ENCODE data around the gene CPSF7. TPM values are rescaled to one million over a fixed set of nuclear protein-coding genes. Genes with fewer than 3 reads are reported as not detected.

Gene CPSF7
- total RNA-seq, 1 experiment from 2014 or later, result 145 TPM

DNA sequence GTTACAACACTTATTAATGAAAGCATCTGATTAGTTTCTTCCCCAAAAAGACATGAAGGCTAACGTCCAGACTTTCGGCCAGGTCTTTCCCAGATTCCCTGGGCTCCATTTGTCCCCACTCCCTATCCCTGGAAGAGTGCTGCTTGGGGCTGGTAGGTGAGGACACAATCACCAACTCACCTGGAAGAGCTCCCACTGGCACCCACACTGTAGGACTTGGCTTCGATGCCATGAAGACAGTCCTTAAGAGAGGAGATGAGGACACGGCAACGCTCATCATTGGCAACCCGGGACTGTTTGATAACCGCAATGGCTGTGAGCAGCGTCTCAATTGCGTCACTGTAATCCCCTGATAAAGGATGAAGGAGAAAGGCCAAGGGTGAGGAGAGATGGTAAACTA is 18.2 kb downstream of the CPSF7 start:
- WGBS (ENCODE audit: extremely low coverage, insufficient read length, low lambda C conversion rate), result no CpG with 5 or more reads among the region's 9 CpGs
- Histone ChIP-seq H4K8ac (replicated peaks; ENCODE audit: insufficient read length, low read depth, low read length) (no peak overlapping the region), H3K4me2 (ENCODE audit: insufficient read depth, insufficient read length, low read length) (no peak overlapping the region), H2BK20ac (ENCODE audit: low read depth, low read length, poor library complexity, severe bottlenecking) (no peak overlapping the region), H3K27me3 (ENCODE audit: insufficient read depth, low read length) (no peaks in the 10 kb centered on the region), H3K27ac (ENCODE audit: insufficient read length, low read depth, low read length) (no peak overlapping the region), H3K79me2 (ENCODE audit: insufficient read depth, low read length) (no peaks in the 10 kb centered on the region), H4K91ac (ENCODE audit: insufficient read length, low read depth, low read length) (no peak overlapping the region), H2AFZ (ENCODE audit: low read length) (no peak overlapping the region), H3K4me1 (ENCODE audit: insufficient read depth, low read length) (no peaks in the 10 kb centered on the region), H3K56ac (ENCODE audit: insufficient read length, low read depth, low read length) (no peak overlapping the region), H2BK12ac (ENCODE audit: insufficient read length, low read depth, low read length) (no peak overlapping the region), H3K23ac (ENCODE audit: insufficient read length, low read depth, low read length) (no peak overlapping the region), H2BK15ac (ENCODE audit: low read depth, low read length) (no peak overlapping the region), H2AK5ac (ENCODE audit: insufficient read length, low read length) (no peak overlapping the region), H3K9ac (ENCODE audit: extremely low read depth, insufficient read length, low read length) (no peak overlapping the region), H2BK5ac (ENCODE audit: insufficient read length, low read length) (no peak overlapping the region), H3K18ac (ENCODE audit: insufficient read length, low read depth, low read length) (no peak overlapping the region), H4K5ac (ENCODE audit: insufficient read length, low read depth, low read length) (no peak overlapping the region), H4K20me1 (ENCODE audit: control insufficient read depth, insufficient read depth, insufficient read length) (no peaks in the 10 kb centered on the region), H3K9me3 (ENCODE audit: control insufficient read depth, low read depth, low read length) (no peaks in the 10 kb centered on the region), H3K23me2 (ENCODE audit: insufficient read length, low read depth, low read length, poor library complexity, severe bottlenecking) (no peaks in the 10 kb centered on the region), H3K79me1 (ENCODE audit: insufficient read depth, low read depth, low read length, poor library complexity, severe bottlenecking) (no peaks in the 10 kb centered on the region), H2BK120ac (ENCODE audit: low read depth, low read length, poor library complexity, severe bottlenecking) (no peak overlapping the region), H3K4ac (ENCODE audit: low read depth, low read length) (no peak overlapping the region), H3T11ph (ENCODE audit: low read length) (no peak overlapping the region), H3K14ac (ENCODE audit: insufficient read depth, low read length) (no peak overlapping the region)
- H3K36me3 Mint-ChIP-seq (ENCODE audit: insufficient read depth in 1 of 3, low read depth in 3 of 3), result peaks cover 61 to 97% (median 95%) of the 10 kb centered on the region in 3 experiments
- peak overlapping the region in 1 of 3 experiments; percentile 5; a peak in 1 of 7 replicates for H3K27ac Mint-ChIP-seq
- H3K27me3 Mint-ChIP-seq (ENCODE audit: low read depth), result no peaks in the 10 kb centered on the region
- no peak overlapping the region for H3K4me3 Mint-ChIP-seq
- DNase-seq, result no peak
- TF ChIP-seq, protein P1, sequence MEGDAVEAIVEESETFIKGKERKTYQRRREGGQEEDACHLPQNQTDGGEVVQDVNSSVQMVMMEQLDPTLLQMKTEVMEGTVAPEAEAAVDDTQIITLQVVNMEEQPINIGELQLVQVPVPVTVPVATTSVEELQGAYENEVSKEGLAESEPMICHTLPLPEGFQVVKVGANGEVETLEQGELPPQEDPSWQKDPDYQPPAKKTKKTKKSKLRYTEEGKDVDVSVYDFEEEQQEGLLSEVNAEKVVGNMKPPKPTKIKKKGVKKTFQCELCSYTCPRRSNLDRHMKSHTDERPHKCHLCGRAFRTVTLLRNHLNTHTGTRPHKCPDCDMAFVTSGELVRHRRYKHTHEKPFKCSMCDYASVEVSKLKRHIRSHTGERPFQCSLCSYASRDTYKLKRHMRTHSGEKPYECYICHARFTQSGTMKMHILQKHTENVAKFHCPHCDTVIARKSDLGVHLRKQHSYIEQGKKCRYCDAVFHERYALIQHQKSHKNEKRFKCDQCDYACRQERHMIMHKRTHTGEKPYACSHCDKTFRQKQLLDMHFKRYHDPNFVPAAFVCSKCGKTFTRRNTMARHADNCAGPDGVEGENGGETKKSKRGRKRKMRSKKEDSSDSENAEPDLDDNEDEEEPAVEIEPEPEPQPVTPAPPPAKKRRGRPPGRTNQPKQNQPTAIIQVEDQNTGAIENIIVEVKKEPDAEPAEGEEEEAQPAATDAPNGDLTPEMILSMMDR (conservative IDR thresholded peaks at IDR 0.05), result no peak
- no peaks in the 10 kb centered on the region for H3K9me3 Mint-ChIP-seq
- no peaks in the 10 kb centered on the region for H3K4me1 Mint-ChIP-seq
